Neural cell (in vitro differentiated cells): ENCODE results near the gene NRROS. TPM values are rescaled to one million over a fixed set of nuclear protein-coding genes. Genes with fewer than 3 reads are reported as not detected.

Experiments
- H2AFZ ChIP-seq: fragments of 200-600, 300-800 bp; sonication (generic), shearing (Covaris generic); 2 replicates; pipeline ENCODE4 v1.6.0; 2014; ENCODE audit warnings: low read depth, mild to moderate bottlenecking, antibody characterized with exemption, low read length, moderate library complexity
- H3F3A ChIP-seq: fragments of 200-600 bp; shearing (Covaris generic); 2 replicates; pipeline ENCODE4 v1.6.1; 2016; ENCODE audit warnings: mild to moderate bottlenecking, moderate library complexity, mixed read lengths, antibody characterized with exemption, low read length; ENCODE audit not compliant: insufficient read depth, poor library complexity, severe bottlenecking
- H3K27ac ChIP-seq: fragments of 200-600, 300-800 bp; sonication (generic), shearing (Covaris generic); 2 replicates; pipeline ENCODE4 v1.5.1; 2014; ENCODE audit warnings: mild to moderate bottlenecking, low read length, moderate library complexity
- H3K27me3 ChIP-seq: fragments of 300-800, 200-600 bp; sonication (generic), shearing (Covaris generic); 2 replicates; pipeline ENCODE4 v1.6.0; 2014; ENCODE audit warnings: mild to moderate bottlenecking, low read depth, low read length, moderate library complexity; ENCODE audit not compliant: insufficient read depth
- H3K36me3 ChIP-seq: fragments of 300-800, 200-600 bp; sonication (generic), shearing (Covaris generic); 2 replicates; pipeline ENCODE4 v1.5.1; 2014; ENCODE audit warnings: mild to moderate bottlenecking, antibody characterized with exemption, low read length, moderate library complexity; ENCODE audit not compliant: insufficient read depth
- H3K4me2 ChIP-seq: fragments of 300-800, 200-600 bp; sonication (generic), shearing (Covaris generic); 2 replicates; pipeline ENCODE4 v1.6.0; 2014; ENCODE audit warnings: mild to moderate bottlenecking, low read length
- H3K4me3 ChIP-seq: fragments of 300-800, 200-600 bp; sonication (generic), shearing (Covaris generic); 2 replicates; pipeline ENCODE4 v1.5.1; 2014; ENCODE audit warnings: mild to moderate bottlenecking, low read length, moderate library complexity
- H3K79me2 ChIP-seq: fragments of 200-600 bp; shearing (Covaris generic); replicated peaks from 2 replicates; pipeline ENCODE4 v1.6.0; 2014; ENCODE audit warnings: mild to moderate bottlenecking, low read length, moderate library complexity; ENCODE audit not compliant: insufficient read depth
- H3K9ac ChIP-seq: fragments of 300-800, 200-600 bp; sonication (generic), shearing (Covaris generic); 2 replicates; pipeline ENCODE4 v1.6.1; 2016; ENCODE audit warnings: mild to moderate bottlenecking, low read length, mixed read lengths
- H3K9me2 ChIP-seq: fragments of 200-600 bp; shearing (Covaris generic); 2 replicates; pipeline ENCODE4 v1.6.1; 2016; ENCODE audit warnings: mild to moderate bottlenecking, low read length, mixed read lengths; ENCODE audit not compliant: insufficient read depth
- H3K9me3 ChIP-seq: fragments of 200-600, 300-800 bp; sonication (generic), shearing (Covaris generic); 2 replicates; pipeline ENCODE4 v1.6.1; 2016; ENCODE audit warnings: mild to moderate bottlenecking, mixed run types, low read length, moderate library complexity, mixed read lengths
- H4K20me1 ChIP-seq: fragments of 200-600 bp; shearing (Covaris generic); 2 replicates; pipeline ENCODE4 v1.6.1; 2016; ENCODE audit warnings: mild to moderate bottlenecking, mixed run types; ENCODE audit not compliant: insufficient read depth
- EP300 ChIP-seq: fragments of 450-650 bp; conservative IDR thresholded peaks from 2 replicates; pipeline ENCODE4 v1.6.1; 2014; ENCODE audit warnings: antibody characterized with exemption, mild to moderate bottlenecking, moderate library complexity; ENCODE audit not compliant: poor library complexity, severe bottlenecking
- EZH2 ChIP-seq: fragments of 200-600, 300-800 bp; shearing (Covaris generic), sonication (generic); IDR thresholded peaks from 2 replicates; pipeline ENCODE4 v1.6.1; 2014; ENCODE audit warnings: antibody characterized with exemption, low read length, borderline replicate concordance, mild to moderate bottlenecking; ENCODE audit not compliant: insufficient read depth, poor library complexity, severe bottlenecking
- MXI1 ChIP-seq: fragments of 450-650 bp; conservative IDR thresholded peaks from 2 replicates; pipeline ENCODE4 v1.6.1; 2014; ENCODE audit warnings: antibody characterized with exemption, mild to moderate bottlenecking; ENCODE audit not compliant: poor library complexity, severe bottlenecking
- POLR2AphosphoS5 ChIP-seq: IDR thresholded peaks from 2 replicates; pipeline ENCODE4 v1.6.1; 2012
- RAD21 ChIP-seq: fragments of 450-650 bp; conservative IDR thresholded peaks from 2 replicates; pipeline ENCODE4 v1.6.1; 2014; ENCODE audit warnings: antibody characterized with exemption, mild to moderate bottlenecking, moderate library complexity
- SMC3 ChIP-seq: fragments of 450-650 bp; conservative IDR thresholded peaks from 2 replicates; pipeline ENCODE4 v1.6.1; 2014; ENCODE audit warnings: antibody characterized with exemption, mild to moderate bottlenecking, moderate library complexity; ENCODE audit not compliant: poor library complexity
- TAF1 ChIP-seq: IDR thresholded peaks from 2 replicates; pipeline ENCODE4 v1.6.1; 2012; ENCODE audit warnings: low read depth
- polyA plus RNA-seq: library from polyadenylated mRNA; depleted of rRNA; stranded (reverse); fragments of >200 nt; gene quantifications from 2 replicates; pipeline ENCODE4 v1.2.3, GENCODE V29; 2014
- TF ChIP-seq, protein P1 (sequence below): IDR thresholded peaks from 2 replicates; pipeline ENCODE4 v1.6.1; 2012; ENCODE audit warnings: borderline replicate concordance
- TF ChIP-seq, protein P2 (sequence below): fragments of 450-650 bp; IDR thresholded peaks from 2 replicates; pipeline ENCODE4 v1.5.1; 2014; ENCODE audit warnings: antibody characterized with exemption, mild to moderate bottlenecking, moderate library complexity; ENCODE audit not compliant: poor library complexity, severe bottlenecking

The NRROS gene
- polyA plus RNA-seq, 1 donor from 2014 or later = not detected

DNA sequence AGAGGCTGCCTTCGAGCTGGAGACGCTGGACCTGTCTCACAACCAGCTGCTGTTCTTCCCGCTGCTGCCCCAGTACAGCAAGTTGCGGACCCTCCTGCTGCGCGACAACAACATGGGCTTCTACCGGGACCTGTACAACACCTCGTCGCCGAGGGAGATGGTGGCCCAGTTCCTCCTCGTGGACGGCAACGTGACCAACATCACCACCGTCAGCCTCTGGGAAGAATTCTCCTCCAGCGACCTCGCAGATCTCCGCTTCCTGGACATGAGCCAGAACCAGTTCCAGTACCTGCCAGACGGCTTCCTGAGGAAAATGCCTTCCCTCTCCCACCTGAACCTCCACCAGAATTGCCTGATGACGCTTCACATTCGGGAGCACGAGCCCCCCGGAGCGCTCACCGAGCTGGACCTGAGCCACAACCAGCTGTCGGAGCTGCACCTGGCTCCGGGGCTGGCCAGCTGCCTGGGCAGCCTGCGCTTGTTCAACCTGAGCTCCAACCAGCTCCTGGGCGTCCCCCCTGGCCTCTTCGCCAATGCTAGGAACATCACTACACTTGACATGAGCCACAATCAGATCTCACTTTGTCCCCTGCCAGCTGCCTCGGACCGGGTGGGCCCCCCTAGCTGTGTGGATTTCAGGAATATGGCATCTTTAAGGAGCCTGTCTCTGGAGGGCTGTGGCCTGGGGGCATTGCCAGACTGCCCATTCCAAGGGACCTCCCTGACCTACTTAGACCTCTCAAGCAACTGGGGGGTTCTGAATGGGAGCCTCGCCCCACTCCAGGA is 21.1 kb downstream of the NRROS start:
- no peaks in the 10 kb centered on the region for H4K20me1 ChIP-seq
- H3F3A ChIP-seq = no peaks in the 10 kb centered on the region
- TF ChIP-seq SMC3 = no peak
- H3K4me2 ChIP-seq = no peak overlapping the region
- no peak overlapping the region for H3K27ac ChIP-seq
- no peak overlapping the region for H2AFZ ChIP-seq
- no peaks in the 10 kb centered on the region for H3K9me2 ChIP-seq
- H3K9me3 ChIP-seq = no peaks in the 10 kb centered on the region
- H3K79me2 ChIP-seq = no peaks in the 10 kb centered on the region
- H3K27me3 ChIP-seq = no peaks in the 10 kb centered on the region
- H3K36me3 ChIP-seq = no peaks in the 10 kb centered on the region
- no peak overlapping the region for H3K9ac ChIP-seq
- no peak overlapping the region for H3K4me3 ChIP-seq

DNA sequence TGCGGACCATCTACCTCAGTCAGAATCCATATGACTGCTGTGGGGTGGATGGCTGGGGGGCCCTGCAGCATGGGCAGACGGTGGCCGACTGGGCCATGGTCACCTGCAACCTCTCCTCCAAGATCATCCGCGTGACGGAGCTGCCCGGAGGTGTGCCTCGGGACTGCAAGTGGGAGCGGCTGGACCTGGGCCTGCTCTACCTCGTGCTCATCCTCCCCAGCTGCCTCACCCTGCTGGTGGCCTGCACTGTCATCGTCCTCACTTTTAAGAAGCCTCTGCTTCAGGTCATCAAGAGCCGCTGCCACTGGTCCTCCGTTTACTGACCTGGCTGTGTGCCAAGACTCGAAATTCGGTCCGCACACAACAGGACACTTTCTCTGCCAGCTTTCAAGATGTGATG is 21.9 kb downstream of the NRROS start:
- Histone ChIP-seq H2AFZ (no peak overlapping the region), H3K27me3 (no peaks in the 10 kb centered on the region), H3K9me2 (no peaks in the 10 kb centered on the region), H3F3A (no peaks in the 10 kb centered on the region), H3K27ac (no peak overlapping the region), H3K9ac (no peak overlapping the region), H4K20me1 (no peaks in the 10 kb centered on the region), H3K4me3 (no peak overlapping the region), H3K79me2 (no peaks in the 10 kb centered on the region), H3K9me3 (no peaks in the 10 kb centered on the region), H3K36me3 (no peaks in the 10 kb centered on the region), H3K4me2 (no peak overlapping the region)
- TF ChIP-seq, protein P1, sequence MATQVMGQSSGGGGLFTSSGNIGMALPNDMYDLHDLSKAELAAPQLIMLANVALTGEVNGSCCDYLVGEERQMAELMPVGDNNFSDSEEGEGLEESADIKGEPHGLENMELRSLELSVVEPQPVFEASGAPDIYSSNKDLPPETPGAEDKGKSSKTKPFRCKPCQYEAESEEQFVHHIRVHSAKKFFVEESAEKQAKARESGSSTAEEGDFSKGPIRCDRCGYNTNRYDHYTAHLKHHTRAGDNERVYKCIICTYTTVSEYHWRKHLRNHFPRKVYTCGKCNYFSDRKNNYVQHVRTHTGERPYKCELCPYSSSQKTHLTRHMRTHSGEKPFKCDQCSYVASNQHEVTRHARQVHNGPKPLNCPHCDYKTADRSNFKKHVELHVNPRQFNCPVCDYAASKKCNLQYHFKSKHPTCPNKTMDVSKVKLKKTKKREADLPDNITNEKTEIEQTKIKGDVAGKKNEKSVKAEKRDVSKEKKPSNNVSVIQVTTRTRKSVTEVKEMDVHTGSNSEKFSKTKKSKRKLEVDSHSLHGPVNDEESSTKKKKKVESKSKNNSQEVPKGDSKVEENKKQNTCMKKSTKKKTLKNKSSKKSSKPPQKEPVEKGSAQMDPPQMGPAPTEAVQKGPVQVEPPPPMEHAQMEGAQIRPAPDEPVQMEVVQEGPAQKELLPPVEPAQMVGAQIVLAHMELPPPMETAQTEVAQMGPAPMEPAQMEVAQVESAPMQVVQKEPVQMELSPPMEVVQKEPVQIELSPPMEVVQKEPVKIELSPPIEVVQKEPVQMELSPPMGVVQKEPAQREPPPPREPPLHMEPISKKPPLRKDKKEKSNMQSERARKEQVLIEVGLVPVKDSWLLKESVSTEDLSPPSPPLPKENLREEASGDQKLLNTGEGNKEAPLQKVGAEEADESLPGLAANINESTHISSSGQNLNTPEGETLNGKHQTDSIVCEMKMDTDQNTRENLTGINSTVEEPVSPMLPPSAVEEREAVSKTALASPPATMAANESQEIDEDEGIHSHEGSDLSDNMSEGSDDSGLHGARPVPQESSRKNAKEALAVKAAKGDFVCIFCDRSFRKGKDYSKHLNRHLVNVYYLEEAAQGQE = no peak
- TF ChIP-seq, protein P2, sequence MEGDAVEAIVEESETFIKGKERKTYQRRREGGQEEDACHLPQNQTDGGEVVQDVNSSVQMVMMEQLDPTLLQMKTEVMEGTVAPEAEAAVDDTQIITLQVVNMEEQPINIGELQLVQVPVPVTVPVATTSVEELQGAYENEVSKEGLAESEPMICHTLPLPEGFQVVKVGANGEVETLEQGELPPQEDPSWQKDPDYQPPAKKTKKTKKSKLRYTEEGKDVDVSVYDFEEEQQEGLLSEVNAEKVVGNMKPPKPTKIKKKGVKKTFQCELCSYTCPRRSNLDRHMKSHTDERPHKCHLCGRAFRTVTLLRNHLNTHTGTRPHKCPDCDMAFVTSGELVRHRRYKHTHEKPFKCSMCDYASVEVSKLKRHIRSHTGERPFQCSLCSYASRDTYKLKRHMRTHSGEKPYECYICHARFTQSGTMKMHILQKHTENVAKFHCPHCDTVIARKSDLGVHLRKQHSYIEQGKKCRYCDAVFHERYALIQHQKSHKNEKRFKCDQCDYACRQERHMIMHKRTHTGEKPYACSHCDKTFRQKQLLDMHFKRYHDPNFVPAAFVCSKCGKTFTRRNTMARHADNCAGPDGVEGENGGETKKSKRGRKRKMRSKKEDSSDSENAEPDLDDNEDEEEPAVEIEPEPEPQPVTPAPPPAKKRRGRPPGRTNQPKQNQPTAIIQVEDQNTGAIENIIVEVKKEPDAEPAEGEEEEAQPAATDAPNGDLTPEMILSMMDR = no peak
- no peak for TF ChIP-seq POLR2AphosphoS5
- no peak for TF ChIP-seq RAD21
- TF ChIP-seq TAF1 = no peak
- TF ChIP-seq EZH2 = no peak
- no peak for TF ChIP-seq EP300
- TF ChIP-seq SMC3 = no peak
- no peak for TF ChIP-seq MXI1
